ENCODE results near the gene CASP2.

The CASP2 gene

GRCh38 chr7:143271240-143271639, 16.9 kb upstream of the CASP2 start:
- no peak for DNase-seq (ENCODE audit: low spot score)
- no peak for TF ChIP-seq CTCF (IDR thresholded peaks at IDR 0.05; ENCODE audit: extremely low read depth, insufficient read depth, missing control alignments)
- in situ Hi-C loops (cut with MboI; ENCODE audit: low pct_unique_long_range_greater_than_20kb, low sequenced_read_pairs, unreplicated experiment): no loop called here

GRCh38 chr7:143272871-143273270, 15.3 kb upstream of the CASP2 start:
- DNase-seq (ENCODE audit: low spot score): no peak
- no peak for TF ChIP-seq CTCF (IDR thresholded peaks at IDR 0.05; ENCODE audit: extremely low read depth, insufficient read depth, missing control alignments)
- in situ Hi-C loops (cut with MboI; ENCODE audit: low pct_unique_long_range_greater_than_20kb, low sequenced_read_pairs, unreplicated experiment): no loop called here

- DNase-seq (ENCODE audit: low spot score): no peak
- in situ Hi-C loops (cut with MboI; ENCODE audit: low pct_unique_long_range_greater_than_20kb, low sequenced_read_pairs, unreplicated experiment): no loop called here
- TF ChIP-seq CTCF (IDR thresholded peaks at IDR 0.05; ENCODE audit: extremely low read depth, insufficient read depth, missing control alignments): no peak
Measured at GRCh38 chr7:143279186-143280098, 8.7 kb upstream of the CASP2 start.

- in situ Hi-C loops (cut with MboI; ENCODE audit: low pct_unique_long_range_greater_than_20kb, low sequenced_read_pairs, unreplicated experiment): no loop called here
- DNase-seq (ENCODE audit: low spot score): no peak
- no peak for TF ChIP-seq CTCF (IDR thresholded peaks at IDR 0.05; ENCODE audit: extremely low read depth, insufficient read depth, missing control alignments)
Measured at GRCh38 chr7:143280160-143280559, 8.0 kb upstream of the CASP2 start.

GRCh38 chr7:143280566-143280965, 7.6 kb upstream of the CASP2 start:
- no peak for TF ChIP-seq CTCF (IDR thresholded peaks at IDR 0.05; ENCODE audit: extremely low read depth, insufficient read depth, missing control alignments)
- in situ Hi-C loops (cut with MboI; ENCODE audit: low pct_unique_long_range_greater_than_20kb, low sequenced_read_pairs, unreplicated experiment): no loop called here
- no peak for DNase-seq (ENCODE audit: low spot score)

- no peak for TF ChIP-seq CTCF (IDR thresholded peaks at IDR 0.05; ENCODE audit: extremely low read depth, insufficient read depth, missing control alignments)
- in situ Hi-C loops (cut with MboI; ENCODE audit: low pct_unique_long_range_greater_than_20kb, low sequenced_read_pairs, unreplicated experiment): no loop called here
- DNase-seq (ENCODE audit: low spot score): no peak
Measured at GRCh38 chr7:143281529-143281928, 6.6 kb upstream of the CASP2 start.
